Measurements from ENCODE around the gene VTN.

DNA sequence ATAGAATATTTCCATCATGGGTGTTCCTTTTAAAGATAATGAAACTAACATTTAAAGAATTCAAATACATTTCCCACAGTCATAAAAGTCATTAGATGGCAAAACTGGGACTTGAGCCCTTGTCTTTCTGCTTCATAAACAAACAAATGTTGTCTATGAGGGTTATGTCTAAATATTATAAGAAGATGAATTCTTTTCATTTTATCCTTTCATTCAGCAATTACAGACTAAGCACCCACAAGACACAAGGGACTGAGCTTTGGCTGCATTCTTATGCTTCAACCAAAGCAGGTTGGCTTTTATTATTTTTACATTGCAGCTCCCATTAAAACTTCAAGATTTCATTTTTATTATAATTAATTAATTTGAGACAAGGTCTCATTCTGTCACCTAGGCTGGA, 16.3 kb upstream of the VTN start:
- TF ChIP-seq, protein P1, sequence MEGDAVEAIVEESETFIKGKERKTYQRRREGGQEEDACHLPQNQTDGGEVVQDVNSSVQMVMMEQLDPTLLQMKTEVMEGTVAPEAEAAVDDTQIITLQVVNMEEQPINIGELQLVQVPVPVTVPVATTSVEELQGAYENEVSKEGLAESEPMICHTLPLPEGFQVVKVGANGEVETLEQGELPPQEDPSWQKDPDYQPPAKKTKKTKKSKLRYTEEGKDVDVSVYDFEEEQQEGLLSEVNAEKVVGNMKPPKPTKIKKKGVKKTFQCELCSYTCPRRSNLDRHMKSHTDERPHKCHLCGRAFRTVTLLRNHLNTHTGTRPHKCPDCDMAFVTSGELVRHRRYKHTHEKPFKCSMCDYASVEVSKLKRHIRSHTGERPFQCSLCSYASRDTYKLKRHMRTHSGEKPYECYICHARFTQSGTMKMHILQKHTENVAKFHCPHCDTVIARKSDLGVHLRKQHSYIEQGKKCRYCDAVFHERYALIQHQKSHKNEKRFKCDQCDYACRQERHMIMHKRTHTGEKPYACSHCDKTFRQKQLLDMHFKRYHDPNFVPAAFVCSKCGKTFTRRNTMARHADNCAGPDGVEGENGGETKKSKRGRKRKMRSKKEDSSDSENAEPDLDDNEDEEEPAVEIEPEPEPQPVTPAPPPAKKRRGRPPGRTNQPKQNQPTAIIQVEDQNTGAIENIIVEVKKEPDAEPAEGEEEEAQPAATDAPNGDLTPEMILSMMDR (IDR thresholded peaks at IDR 0.05): no peak
- TF ChIP-seq POLR2A (IDR thresholded peaks at IDR 0.05): no peak
